SU-DHL-6 (cell line): Measurements from ENCODE around the gene OR2F2.

Experiments
- H2AFZ ChIP-seq: fragments of 200-600 bp; sonication (generic); 2 replicates; pipeline ENCODE4 v1.6.1; 2014; ENCODE audit warnings: low read depth, mild to moderate bottlenecking, moderate library complexity, mixed read lengths, antibody characterized with exemption, low read length; ENCODE audit not compliant: severe bottlenecking
- H3F3A ChIP-seq: fragments of 200-600 bp; shearing (Covaris generic); 2 replicates; pipeline ENCODE4 v1.6.0; 2016; ENCODE audit warnings: antibody characterized with exemption, mild to moderate bottlenecking; ENCODE audit not compliant: insufficient read depth
- H3K27ac ChIP-seq: fragments of 200-600 bp; sonication (generic); 2 replicates; pipeline ENCODE4 v1.5.1; 2016; ENCODE audit warnings: low read depth, mild to moderate bottlenecking, low read length, moderate library complexity, mixed read lengths
- H3K27me3 ChIP-seq: fragments of 200-600 bp; sonication (generic), shearing (Covaris generic); 2 replicates; pipeline ENCODE4 v1.6.0; 2014; ENCODE audit warnings: mild to moderate bottlenecking, low read length
- H3K36me3 ChIP-seq: fragments of 200-600 bp; sonication (generic); 2 replicates; pipeline ENCODE4 v1.6.1; 2014; ENCODE audit warnings: mild to moderate bottlenecking, low read length, mixed read lengths
- H3K4me2 ChIP-seq: fragments of 300-600, 200-600 bp; shearing (Covaris generic), sonication (generic); 2 replicates; pipeline ENCODE4 v1.6.0; 2014; ENCODE audit warnings: low read length, low read depth, mild to moderate bottlenecking; ENCODE audit not compliant: poor library complexity, severe bottlenecking
- H3K4me3 ChIP-seq: fragments of 200-600 bp; sonication (generic); 2 replicates; pipeline ENCODE4 v1.5.1; 2014; ENCODE audit warnings: antibody characterized with exemption, low read length, mild to moderate bottlenecking, mixed read lengths; ENCODE audit not compliant: insufficient read depth, poor library complexity, severe bottlenecking
- H3K79me2 ChIP-seq: fragments of 200-600 bp; sonication (generic); 2 replicates; pipeline ENCODE4 v1.6.1; 2014; ENCODE audit warnings: mild to moderate bottlenecking, low read length, moderate library complexity; ENCODE audit not compliant: insufficient read depth
- H3K9ac ChIP-seq: fragments of 200-600 bp; sonication (generic); 2 replicates; pipeline ENCODE4 v1.7.0; 2014; ENCODE audit warnings: mild to moderate bottlenecking, low read length
- H3K9me2 ChIP-seq: fragments of 200-600 bp; sonication (generic); replicated peaks from 2 replicates; pipeline ENCODE4 v1.6.1; 2014; ENCODE audit warnings: low read length; ENCODE audit not compliant: insufficient read depth
- H3K9me3 ChIP-seq: fragments of 200-600 bp; sonication (generic); 2 replicates; pipeline ENCODE4 v1.6.1; 2014; ENCODE audit warnings: low read length, mixed read lengths; ENCODE audit not compliant: insufficient read depth
- H4K20me1 ChIP-seq: fragments of 200-600 bp; sonication (generic); 2 replicates; pipeline ENCODE4 v1.6.1; 2014; ENCODE audit warnings: low read depth, mild to moderate bottlenecking, antibody characterized with exemption, low read length, moderate library complexity, mixed read lengths
- EZH2phosphoT487 ChIP-seq: fragments of 200-600 bp; sonication (generic), shearing (Covaris generic); conservative IDR thresholded peaks from 2 replicates; pipeline ENCODE4 v1.6.1; 2018; ENCODE audit warnings: mild to moderate bottlenecking, antibody characterized with exemption, low read length, moderate library complexity, mixed read lengths
- TF ChIP-seq, protein P1 (sequence below): fragments of 200-600 bp; sonication (generic); IDR thresholded peaks from one replicate; pipeline ENCODE4 v1.5.1; 2017; ENCODE audit warnings: antibody characterized with exemption, mild to moderate bottlenecking, low read length, moderate library complexity; ENCODE audit not compliant: insufficient read depth, poor library complexity, severe bottlenecking

Gene OR2F2

GRCh38 chr7:143902332-143902899 is 32.6 kb upstream of the OR2F2 start:
- Histone ChIP-seq H3K27me3 (no peaks in the 10 kb centered on the region), H3K9me3 (no peaks in the 10 kb centered on the region), H3K4me3 (peak overlapping the region; percentile 58), H3K36me3 (no peaks in the 10 kb centered on the region), H4K20me1 (no peaks in the 10 kb centered on the region), H3K9ac (0 out of 2 replicates have a peak overlapping the region, but pooled peaks have one; percentile 52), H3K9me2 (no peaks in the 10 kb centered on the region), H3K4me2 (peak overlapping the region; percentile 64), H2AFZ (peak overlapping the region; percentile 90), H3F3A (no peaks in the 10 kb centered on the region), H3K79me2 (no peaks in the 10 kb centered on the region), H3K27ac (no peak overlapping the region)
- no peak for TF ChIP-seq EZH2phosphoT487

GRCh38 chr7:143905509-143905908 is 29.5 kb upstream of the OR2F2 start:
- H3K9ac ChIP-seq: no peak overlapping the region
- no peak for TF ChIP-seq EZH2phosphoT487
- TF ChIP-seq, protein P1, sequence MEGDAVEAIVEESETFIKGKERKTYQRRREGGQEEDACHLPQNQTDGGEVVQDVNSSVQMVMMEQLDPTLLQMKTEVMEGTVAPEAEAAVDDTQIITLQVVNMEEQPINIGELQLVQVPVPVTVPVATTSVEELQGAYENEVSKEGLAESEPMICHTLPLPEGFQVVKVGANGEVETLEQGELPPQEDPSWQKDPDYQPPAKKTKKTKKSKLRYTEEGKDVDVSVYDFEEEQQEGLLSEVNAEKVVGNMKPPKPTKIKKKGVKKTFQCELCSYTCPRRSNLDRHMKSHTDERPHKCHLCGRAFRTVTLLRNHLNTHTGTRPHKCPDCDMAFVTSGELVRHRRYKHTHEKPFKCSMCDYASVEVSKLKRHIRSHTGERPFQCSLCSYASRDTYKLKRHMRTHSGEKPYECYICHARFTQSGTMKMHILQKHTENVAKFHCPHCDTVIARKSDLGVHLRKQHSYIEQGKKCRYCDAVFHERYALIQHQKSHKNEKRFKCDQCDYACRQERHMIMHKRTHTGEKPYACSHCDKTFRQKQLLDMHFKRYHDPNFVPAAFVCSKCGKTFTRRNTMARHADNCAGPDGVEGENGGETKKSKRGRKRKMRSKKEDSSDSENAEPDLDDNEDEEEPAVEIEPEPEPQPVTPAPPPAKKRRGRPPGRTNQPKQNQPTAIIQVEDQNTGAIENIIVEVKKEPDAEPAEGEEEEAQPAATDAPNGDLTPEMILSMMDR: no peak
- H2AFZ ChIP-seq: no peak overlapping the region
- no peak overlapping the region for H3K27ac ChIP-seq
- no peaks in the 10 kb centered on the region for H3K9me2 ChIP-seq
- no peaks in the 10 kb centered on the region for H3K36me3 ChIP-seq
- no peak overlapping the region for H3K4me3 ChIP-seq
- no peaks in the 10 kb centered on the region for H3F3A ChIP-seq
- no peaks in the 10 kb centered on the region for H3K27me3 ChIP-seq
- H3K79me2 ChIP-seq: no peaks in the 10 kb centered on the region
- no peaks in the 10 kb centered on the region for H3K9me3 ChIP-seq
- no peak overlapping the region for H3K4me2 ChIP-seq
- no peaks in the 10 kb centered on the region for H4K20me1 ChIP-seq

DNA sequence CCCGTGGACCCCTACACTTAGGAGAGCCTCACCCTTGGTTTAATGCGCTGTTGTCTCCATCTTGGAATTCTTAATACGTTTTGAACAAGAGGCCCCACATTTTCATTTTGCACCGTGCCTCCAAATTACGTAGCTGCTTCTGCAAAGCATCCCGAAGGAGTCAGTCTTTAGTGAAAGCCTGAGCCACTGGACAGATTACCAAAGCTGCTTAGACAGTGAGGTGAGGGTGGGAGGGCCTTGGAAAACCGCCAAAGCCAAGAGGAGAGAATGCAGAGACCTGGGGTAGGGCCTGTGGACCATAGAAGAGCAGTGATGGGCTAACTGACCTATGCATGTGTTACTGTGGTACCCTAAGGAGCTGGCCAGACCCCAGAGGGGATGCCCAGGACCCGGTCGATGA is 28.9 kb upstream of the OR2F2 start:
- no peak for TF ChIP-seq EZH2phosphoT487
- TF ChIP-seq, protein P1: no peak
- Histone ChIP-seq H4K20me1 (no peaks in the 10 kb centered on the region), H3K27ac (no peak overlapping the region), H3K79me2 (no peaks in the 10 kb centered on the region), H3K27me3 (no peaks in the 10 kb centered on the region), H3K9me2 (no peaks in the 10 kb centered on the region), H3K36me3 (no peaks in the 10 kb centered on the region), H2AFZ (no peak overlapping the region), H3K9me3 (no peaks in the 10 kb centered on the region), H3K4me3 (no peak overlapping the region), H3F3A (no peaks in the 10 kb centered on the region), H3K4me2 (no peak overlapping the region), H3K9ac (no peak overlapping the region)

- Histone ChIP-seq H3K9me2 (no peaks in the 10 kb centered on the region), H3F3A (no peaks in the 10 kb centered on the region), H3K4me3 (no peak overlapping the region), H3K4me2 (no peak overlapping the region), H3K9me3 (no peaks in the 10 kb centered on the region), H3K27me3 (no peaks in the 10 kb centered on the region), H3K9ac (no peak overlapping the region), H4K20me1 (no peaks in the 10 kb centered on the region), H3K79me2 (no peaks in the 10 kb centered on the region), H2AFZ (no peak overlapping the region), H3K36me3 (no peaks in the 10 kb centered on the region), H3K27ac (no peak overlapping the region)
- TF ChIP-seq EZH2phosphoT487: no peak
- TF ChIP-seq, protein P1: no peak
These were observed 28.1 kb upstream of the OR2F2 start for GRCh38 chr7:143906895-143907294.
